Ramos (cell line): ENCODE data around the gene MRPS34.
"Not testable (repeated sequence)": the region's sequence is repeated elsewhere in the genome, so short reads cannot be mapped to it uniquely, and the experiment has no call there.

ENCODE experiments used
- in situ Hi-C: fragments of 300-500 bp; cut with MboI; formaldehyde crosslinking; loops from one replicate; pipeline ENCODE4 v1.14.3; 2022; ENCODE audit warnings: low sequenced_read_pairs; ENCODE audit not compliant: unreplicated experiment

The MRPS34 gene

DNA sequence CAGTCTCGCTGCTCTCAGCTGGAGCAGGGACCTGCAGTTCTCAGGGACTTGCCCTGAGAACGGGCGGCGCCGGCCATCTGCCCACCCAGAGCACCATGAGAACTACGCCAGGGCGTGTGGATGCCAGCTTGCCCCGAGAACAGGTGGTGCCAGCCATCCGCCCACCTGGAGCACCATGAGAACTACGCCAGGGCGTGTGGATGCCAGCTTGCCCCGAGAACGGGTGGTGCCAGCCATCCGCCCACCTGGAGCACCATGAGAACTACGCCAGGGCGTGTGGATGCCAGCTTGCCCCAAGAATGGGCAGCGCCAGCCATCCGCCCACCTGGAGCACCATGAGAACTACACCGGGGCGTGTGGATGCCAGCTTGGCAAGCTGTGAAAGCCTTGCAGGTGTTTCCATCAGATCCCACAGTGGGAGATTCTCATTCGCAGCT is 40.4 kb downstream of the MRPS34 start:
- in situ Hi-C loops: not testable (repeated sequence)

DNA sequence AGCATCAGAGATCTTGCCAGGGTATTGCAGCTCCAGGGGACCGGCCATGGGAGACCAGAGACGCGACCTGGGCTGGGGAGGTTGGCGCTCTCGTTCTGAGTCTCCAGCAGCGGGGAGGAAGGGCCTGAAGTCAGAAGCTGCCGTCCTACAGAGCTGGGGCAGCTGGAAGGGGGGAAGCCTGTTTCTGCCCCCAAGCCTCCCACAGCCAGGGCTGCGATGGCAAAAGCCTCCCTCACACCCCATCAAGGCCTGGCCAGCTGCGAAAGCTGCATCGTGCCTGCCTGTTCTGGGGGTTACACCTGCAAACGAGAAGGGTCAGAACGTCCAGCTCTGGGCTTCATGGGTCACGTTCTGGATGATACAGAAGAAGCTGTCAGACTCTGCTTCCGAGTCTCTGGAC is 40.9 kb downstream of the MRPS34 start:
- in situ Hi-C loops: no loop called here

- in situ Hi-C loops: no loop called here
Observed at GRCh38 chr16:1731603-1732002, 41.3 kb downstream of the MRPS34 start.

- in situ Hi-C loops: no loop called here
Observed at GRCh38 chr16:1731073-1731472, 41.9 kb downstream of the MRPS34 start.

GRCh38 chr16:1729445-1729844 is 43.5 kb downstream of the MRPS34 start:
- in situ Hi-C loops: no loop called here

GRCh38 chr16:1729026-1729425 is 43.9 kb downstream of the MRPS34 start:
- in situ Hi-C loops: no loop called here

DNA sequence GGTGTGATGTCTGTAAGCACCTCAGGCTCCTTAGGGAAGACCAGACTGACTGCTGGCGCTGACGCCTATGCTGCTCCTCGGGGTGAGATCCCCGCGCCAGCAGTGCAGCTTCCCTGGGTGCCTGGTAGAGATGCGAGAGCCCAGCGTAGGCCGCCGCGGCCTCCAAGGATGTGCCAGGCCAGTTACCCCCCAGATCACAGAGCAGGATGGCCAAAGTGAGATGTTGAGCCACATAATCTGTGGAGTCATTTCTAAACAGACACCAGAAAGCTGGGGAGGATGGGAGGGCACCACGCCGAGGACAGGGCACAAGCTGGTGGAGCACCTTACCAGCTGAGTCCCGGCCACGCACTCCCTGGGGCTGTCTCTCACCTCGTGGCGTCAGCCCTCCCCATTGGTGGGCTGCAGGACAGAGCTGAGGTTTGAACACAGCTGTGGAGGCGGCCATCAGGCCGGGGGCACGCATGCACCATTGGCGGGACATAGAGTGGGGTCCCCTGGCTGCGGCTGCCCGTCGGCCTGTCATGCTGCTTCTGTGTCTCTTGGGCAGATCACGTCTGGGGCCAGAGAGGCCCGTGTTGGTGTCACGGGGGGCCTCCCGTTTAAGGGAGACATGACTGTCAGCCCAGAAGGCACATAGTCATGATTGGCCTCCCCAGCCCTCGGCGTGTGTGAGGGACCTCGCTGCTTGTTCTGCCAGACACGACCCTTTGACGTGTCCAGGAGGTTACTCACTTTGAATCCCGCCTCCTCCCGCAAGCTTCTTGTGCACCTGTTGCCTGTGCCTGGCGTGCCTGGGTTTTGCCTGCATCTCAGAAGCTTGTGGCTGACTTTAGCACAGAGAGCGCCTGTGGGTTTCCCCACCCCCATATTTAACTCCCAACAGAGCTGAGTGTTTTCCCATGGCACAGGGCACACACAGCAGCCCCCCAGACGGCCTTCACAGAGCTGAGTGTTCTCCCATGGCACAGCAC is 45.0 kb downstream of the MRPS34 start:
- in situ Hi-C loops: no loop called here

- in situ Hi-C loops: no loop called here
Observed at GRCh38 chr16:1726661-1727502, 46.1 kb downstream of the MRPS34 start.

DNA sequence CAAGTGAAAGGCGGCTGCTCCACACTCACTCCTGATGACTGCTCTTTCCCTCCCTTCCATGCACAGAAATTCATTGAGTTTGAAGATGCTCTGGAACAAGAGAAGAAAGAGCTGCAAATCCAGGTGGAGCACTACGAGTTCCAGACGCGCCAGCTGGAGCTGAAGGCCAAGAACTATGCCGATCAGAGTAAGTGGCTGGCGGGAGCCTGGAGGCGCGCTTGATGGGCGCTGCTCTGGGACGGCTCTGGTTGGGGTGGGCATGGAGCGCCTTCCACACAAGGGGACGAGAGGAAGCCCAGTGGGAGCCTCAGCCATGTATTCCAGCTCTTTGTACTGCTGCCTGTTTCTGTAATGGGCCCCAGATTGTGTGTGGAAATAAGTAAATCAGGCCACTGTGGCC is 48.4 kb downstream of the MRPS34 start:
- in situ Hi-C loops: no loop called here

GRCh38 chr16:1723450-1724147 is 49.3 kb downstream of the MRPS34 start:
- in situ Hi-C loops: no loop called here
